ENCODE results near the gene KRT71.
"Not testable (repeated sequence)": the region's sequence is repeated elsewhere in the genome, so short reads cannot be mapped to it uniquely, and the experiment has no call there.

The KRT71 gene

GRCh38 chr12:52508211-52508610, 44.7 kb downstream of the KRT71 start:
- Histone ChIP-seq H3K4me1 (ENCODE audit: control insufficient read depth, insufficient read depth, low read length) (no peaks in the 10 kb centered on the region), H3K9me3 (ENCODE audit: control insufficient read depth, insufficient read depth, low read length) (no peaks in the 10 kb centered on the region), H3K27me3 (ENCODE audit: control insufficient read depth, insufficient read depth, low read length) (no peaks in the 10 kb centered on the region), H3K4me3 (ENCODE audit: low read depth, low read length) (no peak overlapping the region), H3K9ac (ENCODE audit: low read depth, low read length) (no peak overlapping the region), H3K27ac (ENCODE audit: low read depth, low read length) (no peak overlapping the region), H3K36me3 (ENCODE audit: control insufficient read depth, insufficient read depth, low read length) (no peaks in the 10 kb centered on the region)

GRCh38 chr12:52506858-52507715, 45.9 kb downstream of the KRT71 start:
- Histone ChIP-seq H3K9ac (ENCODE audit: low read depth, low read length) (no peak overlapping the region), H3K9me3 (ENCODE audit: control insufficient read depth, insufficient read depth, low read length) (no peaks in the 10 kb centered on the region), H3K27me3 (ENCODE audit: control insufficient read depth, insufficient read depth, low read length) (no peaks in the 10 kb centered on the region), H3K36me3 (ENCODE audit: control insufficient read depth, insufficient read depth, low read length) (no peaks in the 10 kb centered on the region), H3K27ac (ENCODE audit: low read depth, low read length) (no peak overlapping the region), H3K4me1 (ENCODE audit: control insufficient read depth, insufficient read depth, low read length) (no peaks in the 10 kb centered on the region), H3K4me3 (ENCODE audit: low read depth, low read length) (no peak overlapping the region)

DNA sequence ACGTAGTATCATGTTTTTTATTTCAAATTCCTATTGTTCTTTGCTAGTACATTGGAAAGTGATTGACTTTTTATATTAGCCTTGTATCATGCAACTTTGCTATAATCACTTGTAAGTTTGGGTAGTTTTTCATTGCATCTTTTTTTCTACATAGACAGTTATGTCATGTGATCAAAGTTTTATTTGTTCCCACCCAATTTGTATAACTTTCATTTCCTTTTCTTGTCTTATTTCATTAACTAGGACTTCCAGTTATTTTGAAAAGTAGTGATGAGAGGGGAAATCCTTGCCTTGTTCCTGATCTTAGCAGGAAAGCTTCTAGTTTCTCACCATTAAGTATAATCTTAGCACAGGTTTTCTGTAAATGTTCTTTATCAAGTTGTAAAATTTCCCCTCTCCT, 50.1 kb downstream of the KRT71 start:
- no peaks in the 10 kb centered on the region for H3K27me3 ChIP-seq (ENCODE audit: control insufficient read depth, insufficient read depth, low read length)

DNA sequence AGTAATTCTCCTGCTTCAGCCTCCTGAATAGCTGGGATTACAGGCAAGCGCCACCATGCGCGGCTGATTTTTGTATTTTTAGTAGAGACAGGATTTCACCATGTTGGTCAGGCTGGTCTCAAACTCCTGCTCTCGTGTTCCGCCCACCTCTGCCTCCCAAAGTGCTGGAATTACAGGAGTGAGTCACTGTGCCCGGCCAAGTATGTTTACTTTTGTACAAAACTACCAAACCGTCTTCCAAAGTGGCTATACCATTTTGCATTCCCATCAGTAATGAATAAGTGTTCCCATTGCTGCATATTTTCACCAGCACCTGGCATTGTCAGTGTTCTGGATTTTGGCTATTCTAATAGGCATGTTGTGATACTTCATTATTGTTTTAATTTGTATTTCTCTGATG, 51.5 kb downstream of the KRT71 start:
- Histone ChIP-seq H3K36me3 (ENCODE audit: control insufficient read depth, insufficient read depth, low read length) (no peaks in the 10 kb centered on the region), H3K4me3 (ENCODE audit: low read depth, low read length) (no peak overlapping the region), H3K9ac (ENCODE audit: low read depth, low read length) (no peak overlapping the region), H3K27ac (ENCODE audit: low read depth, low read length) (no peak overlapping the region), H3K27me3 (ENCODE audit: control insufficient read depth, insufficient read depth, low read length) (no peaks in the 10 kb centered on the region), H3K9me3 (ENCODE audit: control insufficient read depth, insufficient read depth, low read length) (no peaks in the 10 kb centered on the region), H3K4me1 (ENCODE audit: control insufficient read depth, insufficient read depth, low read length) (peaks cover 5% of the 10 kb centered on the region)

More for the DNA sequence above, 50.1 kb downstream of the KRT71 start:
- Histone ChIP-seq H3K27ac (ENCODE audit: low read depth, low read length) (no peak overlapping the region), H3K36me3 (ENCODE audit: control insufficient read depth, insufficient read depth, low read length) (no peaks in the 10 kb centered on the region), H3K4me1 (ENCODE audit: control insufficient read depth, insufficient read depth, low read length) (no peaks in the 10 kb centered on the region), H3K4me3 (ENCODE audit: low read depth, low read length) (no peak overlapping the region), H3K9me3 (ENCODE audit: control insufficient read depth, insufficient read depth, low read length) (no peaks in the 10 kb centered on the region), H3K9ac (ENCODE audit: low read depth, low read length) (no peak overlapping the region)

- not testable (repeated sequence) for H3K36me3 ChIP-seq (ENCODE audit: control insufficient read depth, insufficient read depth, low read length); H3K27me3 ChIP-seq (ENCODE audit: control insufficient read depth, insufficient read depth, low read length); H3K4me3 ChIP-seq (ENCODE audit: low read depth, low read length); H3K27ac ChIP-seq (ENCODE audit: low read depth, low read length); H3K9ac ChIP-seq (ENCODE audit: low read depth, low read length); H3K9me3 ChIP-seq (ENCODE audit: control insufficient read depth, insufficient read depth, low read length)
- peaks cover 14% of the 10 kb centered on the region for H3K4me1 ChIP-seq (ENCODE audit: control insufficient read depth, insufficient read depth, low read length)
These were observed 52.4 kb downstream of the KRT71 start for GRCh38 chr12:52500574-52500973.

DNA sequence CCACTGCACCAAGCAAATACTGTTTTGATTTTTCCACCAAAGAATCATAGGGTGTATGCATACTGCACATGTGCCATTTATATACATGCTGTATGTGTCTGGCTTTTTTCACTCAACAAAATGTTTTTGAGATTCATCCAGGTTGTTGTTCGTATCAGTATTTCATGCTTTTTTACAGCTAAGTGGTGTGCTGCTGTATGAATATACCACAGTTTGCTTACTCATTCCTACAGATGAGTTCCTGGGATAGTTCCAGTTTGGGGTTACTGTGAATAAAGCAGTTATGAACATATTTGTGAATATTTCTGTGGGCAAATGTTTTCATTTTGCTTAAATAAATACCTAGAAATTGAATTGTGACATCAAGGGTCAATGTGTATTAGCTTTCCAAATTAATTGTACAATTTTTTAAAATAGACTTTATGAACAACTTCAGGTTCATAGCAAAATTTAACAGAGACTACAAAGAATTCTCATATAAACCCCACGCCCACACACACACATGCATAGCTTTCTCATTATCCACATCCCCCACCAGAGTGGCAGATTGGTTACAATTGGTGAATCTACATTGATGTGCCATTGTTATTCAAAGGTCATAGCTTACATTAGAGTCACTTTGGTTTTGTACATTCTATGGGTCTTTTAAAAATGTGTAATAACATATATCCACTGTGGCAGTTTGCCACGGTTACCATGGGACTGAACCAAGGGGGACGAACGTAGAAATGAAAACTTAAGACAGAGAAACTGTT, 53.0 kb downstream of the KRT71 start:
- no peaks in the 10 kb centered on the region for H3K36me3 ChIP-seq (ENCODE audit: control insufficient read depth, insufficient read depth, low read length)
- no peak overlapping the region for H3K4me3 ChIP-seq (ENCODE audit: low read depth, low read length)
- no peaks in the 10 kb centered on the region for H3K9me3 ChIP-seq (ENCODE audit: control insufficient read depth, insufficient read depth, low read length)
- no peak overlapping the region for H3K27ac ChIP-seq (ENCODE audit: low read depth, low read length)
- peaks cover 19% of the 10 kb centered on the region for H3K4me1 ChIP-seq (ENCODE audit: control insufficient read depth, insufficient read depth, low read length)
- H3K27me3 ChIP-seq (ENCODE audit: control insufficient read depth, insufficient read depth, low read length): no peaks in the 10 kb centered on the region
- H3K9ac ChIP-seq (ENCODE audit: low read depth, low read length): no peak overlapping the region

GRCh38 chr12:52498946-52499345, 54.0 kb downstream of the KRT71 start:
- Histone ChIP-seq H3K27me3 (ENCODE audit: control insufficient read depth, insufficient read depth, low read length) (no peaks in the 10 kb centered on the region), H3K36me3 (ENCODE audit: control insufficient read depth, insufficient read depth, low read length) (no peaks in the 10 kb centered on the region), H3K9me3 (ENCODE audit: control insufficient read depth, insufficient read depth, low read length) (no peaks in the 10 kb centered on the region), H3K9ac (ENCODE audit: low read depth, low read length) (no peak overlapping the region), H3K4me1 (ENCODE audit: control insufficient read depth, insufficient read depth, low read length) (peaks cover 19% of the 10 kb centered on the region), H3K27ac (ENCODE audit: low read depth, low read length) (no peak overlapping the region), H3K4me3 (ENCODE audit: low read depth, low read length) (no peak overlapping the region)

DNA sequence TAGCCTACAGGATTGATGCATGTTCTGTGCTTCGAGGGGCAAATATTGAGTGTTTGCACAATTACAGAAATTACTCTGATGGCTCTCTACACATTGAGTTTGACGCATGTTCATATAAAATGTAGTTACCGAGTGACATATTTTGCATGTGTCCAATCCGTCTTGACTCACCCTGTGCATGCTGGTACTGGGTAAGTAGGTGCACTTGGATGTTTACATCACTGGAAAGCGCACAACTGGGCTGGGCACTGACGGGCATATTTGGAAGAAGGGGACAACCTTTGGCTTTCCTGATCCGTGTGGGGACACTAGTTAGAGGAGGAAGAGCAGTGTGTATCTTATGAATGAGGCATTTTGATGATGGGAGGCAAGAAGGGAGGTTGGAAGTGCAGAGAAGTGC, 55.0 kb downstream of the KRT71 start:
- Histone ChIP-seq H3K9ac (ENCODE audit: low read depth, low read length) (no peak overlapping the region), H3K4me1 (ENCODE audit: control insufficient read depth, insufficient read depth, low read length) (peaks cover 19% of the 10 kb centered on the region), H3K27ac (ENCODE audit: low read depth, low read length) (no peak overlapping the region), H3K4me3 (ENCODE audit: low read depth, low read length) (no peak overlapping the region), H3K36me3 (ENCODE audit: control insufficient read depth, insufficient read depth, low read length) (no peaks in the 10 kb centered on the region), H3K9me3 (ENCODE audit: control insufficient read depth, insufficient read depth, low read length) (no peaks in the 10 kb centered on the region), H3K27me3 (ENCODE audit: control insufficient read depth, insufficient read depth, low read length) (no peaks in the 10 kb centered on the region)

DNA sequence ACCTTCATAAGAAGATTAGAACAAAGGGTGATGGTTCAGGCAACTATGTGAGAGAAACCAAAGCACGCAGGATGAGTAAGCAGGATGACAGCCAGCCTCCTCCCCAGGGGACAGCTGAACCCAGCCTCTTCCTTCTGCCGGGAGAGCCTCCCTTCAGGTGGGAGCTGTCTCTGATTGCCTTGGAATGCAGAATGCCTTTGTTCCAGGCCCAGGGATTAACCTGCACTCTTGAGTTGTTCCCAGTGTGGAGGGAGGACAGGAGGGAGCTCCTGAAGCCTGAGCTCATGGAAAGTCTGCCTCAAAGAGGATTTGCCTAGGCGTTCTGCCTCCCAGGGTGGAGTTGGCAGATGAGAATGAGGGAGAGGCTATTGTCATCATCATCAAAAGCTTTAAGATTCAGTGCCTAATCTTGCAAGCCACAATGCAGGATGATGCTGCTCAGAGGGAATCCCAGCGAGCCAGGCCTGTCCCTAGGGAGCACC, 56.3 kb downstream of the KRT71 start:
- Histone ChIP-seq H3K4me1 (ENCODE audit: control insufficient read depth, insufficient read depth, low read length) (peaks cover 19% of the 10 kb centered on the region), H3K9ac (ENCODE audit: low read depth, low read length) (no peak overlapping the region), H3K27ac (ENCODE audit: low read depth, low read length) (peak overlapping the region; percentile 89), H3K4me3 (ENCODE audit: low read depth, low read length) (no peak overlapping the region), H3K27me3 (ENCODE audit: control insufficient read depth, insufficient read depth, low read length) (no peaks in the 10 kb centered on the region), H3K9me3 (ENCODE audit: control insufficient read depth, insufficient read depth, low read length) (no peaks in the 10 kb centered on the region), H3K36me3 (ENCODE audit: control insufficient read depth, insufficient read depth, low read length) (no peaks in the 10 kb centered on the region)

- Histone ChIP-seq H3K27me3 (ENCODE audit: control insufficient read depth, insufficient read depth, low read length) (no peaks in the 10 kb centered on the region), H3K9ac (ENCODE audit: low read depth, low read length) (no peak overlapping the region), H3K4me3 (ENCODE audit: low read depth, low read length) (no peak overlapping the region), H3K27ac (ENCODE audit: low read depth, low read length) (peak overlapping the region; percentile 89), H3K9me3 (ENCODE audit: control insufficient read depth, insufficient read depth, low read length) (no peaks in the 10 kb centered on the region), H3K4me1 (ENCODE audit: control insufficient read depth, insufficient read depth, low read length) (peaks cover 19% of the 10 kb centered on the region), H3K36me3 (ENCODE audit: control insufficient read depth, insufficient read depth, low read length) (no peaks in the 10 kb centered on the region)
These were observed 56.9 kb downstream of the KRT71 start for GRCh38 chr12:52496054-52496453.

GRCh38 chr12:52495389-52495788, 57.6 kb downstream of the KRT71 start:
- Histone ChIP-seq H3K27ac (ENCODE audit: low read depth, low read length) (peak overlapping the region; percentile 89), H3K9me3 (ENCODE audit: control insufficient read depth, insufficient read depth, low read length) (no peaks in the 10 kb centered on the region), H3K9ac (ENCODE audit: low read depth, low read length) (no peak overlapping the region), H3K4me3 (ENCODE audit: low read depth, low read length) (no peak overlapping the region), H3K27me3 (ENCODE audit: control insufficient read depth, insufficient read depth, low read length) (no peaks in the 10 kb centered on the region), H3K4me1 (ENCODE audit: control insufficient read depth, insufficient read depth, low read length) (peaks cover 19% of the 10 kb centered on the region), H3K36me3 (ENCODE audit: control insufficient read depth, insufficient read depth, low read length) (no peaks in the 10 kb centered on the region)

All from HUES48 (cell line).